Mesenchymal stem cell (in vitro differentiated cells and primary cell): Measurements from ENCODE around the gene PLCB1.

ENCODE experiments used
- DNase-seq: peaks from one replicate; pipeline ENCODE4 v3.0.0-alpha.2; 2013
- H2AFZ ChIP-seq: one replicate; pipeline ENCODE4 v1.6.1; 2013; ENCODE audit warnings: low read depth, mild to moderate bottlenecking, control low read depth, inconsistent platforms, low read length, moderate library complexity
- H2AK5ac ChIP-seq: 2 replicates; pipeline ENCODE4 v1.6.1; 2013; ENCODE audit warnings: low read length, moderate library complexity, mild to moderate bottlenecking, inconsistent platforms; ENCODE audit not compliant: severe bottlenecking
- H2BK120ac ChIP-seq: one replicate; pipeline ENCODE4 v1.6.1; 2013; ENCODE audit warnings: low read depth, mild to moderate bottlenecking, inconsistent platforms, low read length, moderate library complexity
- H2BK12ac ChIP-seq, 2 experiments: one replicate each; pipeline ENCODE4 v1.6.1; 2013; ENCODE audit warnings: inconsistent platforms in 2 of 2, low read length in 2 of 2, mild to moderate bottlenecking in 2 of 2, moderate library complexity in 2 of 2, control low read depth in 1 of 2
- H2BK15ac ChIP-seq: one replicate; pipeline ENCODE4 v1.6.1; 2013; ENCODE audit warnings: mild to moderate bottlenecking, low read depth, inconsistent platforms; ENCODE audit not compliant: poor library complexity, severe bottlenecking
- H2BK5ac ChIP-seq: 2 replicates; pipeline ENCODE4 v1.6.1; 2013; ENCODE audit warnings: low read depth, mild to moderate bottlenecking, low read length, control low read depth, inconsistent platforms; ENCODE audit not compliant: poor library complexity, severe bottlenecking
- H3K14ac ChIP-seq, 2 experiments: one replicate each; pipeline ENCODE4 v1.6.1; 2013; ENCODE audit warnings: inconsistent platforms in 2 of 2, low read length in 2 of 2, control low read depth in 1 of 2, mild to moderate bottlenecking in 1 of 2, moderate library complexity in 1 of 2
- H3K18ac ChIP-seq, 2 experiments: one replicate each; pipeline ENCODE4 v1.6.1; 2013; ENCODE audit warnings: inconsistent platforms in 2 of 2, low read length in 2 of 2, control low read depth in 1 of 2, low read depth in 1 of 2, mild to moderate bottlenecking in 1 of 2
- H3K23ac ChIP-seq, 2 experiments: one replicate each; pipeline ENCODE4 v1.6.1; 2013; ENCODE audit warnings: inconsistent platforms in 2 of 2, low read length in 2 of 2, mild to moderate bottlenecking in 2 of 2, moderate library complexity in 2 of 2, control low read depth in 1 of 2
- H3K27ac ChIP-seq: 2 replicates; pipeline ENCODE4 v1.5.1; 2013; ENCODE audit warnings: mild to moderate bottlenecking, moderate library complexity, low read length, control low read depth, inconsistent platforms; ENCODE audit not compliant: poor library complexity, severe bottlenecking
- H3K27me3 ChIP-seq, 2 experiments: 2 replicates each; pipeline versions ENCODE4 v1.6.1 to v1.7.0; 2013; ENCODE audit warnings: low read length in 2 of 2, mild to moderate bottlenecking in 2 of 2, moderate library complexity in 2 of 2, control low read depth in 1 of 2, inconsistent platforms in 1 of 2; ENCODE audit not compliant: control insufficient read depth in 1 of 2, insufficient read depth in 1 of 2
- H3K36me3 ChIP-seq, 2 experiments: 2 replicates each; pipeline versions ENCODE4 v1.6.1 to v1.7.0; 2013; ENCODE audit warnings: low read length in 2 of 2, control low read depth in 1 of 2, inconsistent platforms in 1 of 2, low read depth in 1 of 2, mild to moderate bottlenecking in 1 of 2; ENCODE audit not compliant: insufficient read depth in 2 of 2, control insufficient read depth in 1 of 2
- H3K4ac ChIP-seq, 2 experiments: one replicate each; pipeline ENCODE4 v1.6.1; 2013; ENCODE audit warnings: inconsistent platforms in 2 of 2, low read length in 2 of 2, mild to moderate bottlenecking in 2 of 2, moderate library complexity in 2 of 2, control low read depth in 1 of 2, low read depth in 1 of 2
- H3K4me1 ChIP-seq: 2 replicates; pipeline ENCODE4 v1.6.1; 2013; ENCODE audit warnings: low read depth, low read length, control low read depth; ENCODE audit not compliant: control insufficient read depth, insufficient read depth
- H3K4me2 ChIP-seq: 2 replicates; pipeline ENCODE4 v1.6.1; 2013; ENCODE audit warnings: low read length, mild to moderate bottlenecking, inconsistent platforms; ENCODE audit not compliant: poor library complexity, severe bottlenecking
- H3K4me3 ChIP-seq, 2 experiments: 2 replicates each; pipeline versions ENCODE4 v1.5.1 to v1.7.0; 2013; ENCODE audit warnings: low read length in 2 of 2, mild to moderate bottlenecking in 2 of 2, control low read depth in 1 of 2, low read depth in 1 of 2; ENCODE audit not compliant: insufficient read depth in 1 of 2
- H3K79me1 ChIP-seq: replicated peaks from 2 replicates; pipeline ENCODE4 v1.6.1; 2013; ENCODE audit warnings: mild to moderate bottlenecking, control low read depth, low read length, inconsistent platforms; ENCODE audit not compliant: poor library complexity, severe bottlenecking
- H3K9ac ChIP-seq: 2 replicates; pipeline ENCODE4 v1.7.0; 2013; ENCODE audit warnings: mild to moderate bottlenecking, low read length, moderate library complexity
- H3K9me3 ChIP-seq: 2 replicates; pipeline ENCODE4 v1.7.0; 2013; ENCODE audit warnings: mild to moderate bottlenecking, low read length; ENCODE audit not compliant: control insufficient read depth
- H4K8ac ChIP-seq: one replicate; pipeline ENCODE4 v1.6.1; 2013; ENCODE audit warnings: inconsistent platforms, mild to moderate bottlenecking, low read length, moderate library complexity
- H4K91ac ChIP-seq: one replicate; pipeline ENCODE4 v1.6.1; 2013; ENCODE audit warnings: mild to moderate bottlenecking, low read length, inconsistent platforms
- WGBS: methylation state at CpG from one replicate; pipeline ENCODE4 v1.1.7; 2013; ENCODE audit warnings: mixed read lengths; 5-methylcytosine and 5-hydroxymethylcytosine counted together

PLCB1 gene

GRCh38 chr20:8527998-8528723, 396.1 kb downstream of the PLCB1 start:
- H3K27me3 ChIP-seq, result no peaks in the 10 kb centered on the region
- no peaks in the 10 kb centered on the region for H3K79me1 ChIP-seq
- H3K9ac ChIP-seq, result no peak overlapping the region
- no peak overlapping the region for H2BK120ac ChIP-seq
- H2BK15ac ChIP-seq, result no peak overlapping the region
- H3K14ac ChIP-seq, result no peak overlapping the region
- no peak overlapping the region for H2BK5ac ChIP-seq
- H3K9me3 ChIP-seq, result no peaks in the 10 kb centered on the region
- WGBS, result 96% methylated on average over 3 of the region's 4 CpGs
- DNase-seq, result peak; percentile 48
- no peak overlapping the region for H3K18ac ChIP-seq
- H4K91ac ChIP-seq, result no peak overlapping the region
- no peak overlapping the region for H3K27ac ChIP-seq
- H3K36me3 ChIP-seq, result no peaks in the 10 kb centered on the region
- H2BK12ac ChIP-seq, result no peak overlapping the region
- no peak overlapping the region for H3K23ac ChIP-seq
- no peak overlapping the region for H3K4me3 ChIP-seq
- no peak overlapping the region for H3K4me2 ChIP-seq
- H2AK5ac ChIP-seq, result no peak overlapping the region
- H3K4ac ChIP-seq, result no peak overlapping the region
- no peaks in the 10 kb centered on the region for H3K4me1 ChIP-seq
- H2AFZ ChIP-seq, result no peak overlapping the region
- H4K8ac ChIP-seq, result no peak overlapping the region

DNA sequence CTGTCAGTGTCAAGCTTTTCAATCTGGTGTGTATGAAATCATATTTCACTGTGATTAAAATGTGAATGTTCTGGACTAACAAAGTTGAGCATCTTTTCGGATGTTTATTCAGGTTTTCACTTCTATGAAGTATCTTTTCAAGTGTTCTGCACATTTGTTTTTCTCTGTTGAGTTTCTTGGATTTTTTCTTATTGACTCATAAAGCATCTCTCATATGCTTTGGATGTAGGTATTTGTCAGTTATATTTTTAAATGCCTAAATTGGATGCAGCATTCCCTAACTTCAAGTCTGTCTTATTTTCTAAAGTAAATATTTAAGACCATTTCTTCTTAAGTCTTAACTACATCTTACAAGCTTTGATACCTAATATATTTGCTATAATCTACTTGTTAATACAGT, 398.0 kb downstream of the PLCB1 start:
- Histone ChIP-seq H2BK15ac (no peak overlapping the region), H2BK120ac (no peak overlapping the region), H3K4me1 (no peaks in the 10 kb centered on the region), H2BK5ac (no peak overlapping the region), H3K27ac (no peak overlapping the region), H3K9me3 (no peaks in the 10 kb centered on the region), H4K91ac (no peak overlapping the region), H3K18ac (no peak overlapping the region), H3K23ac (no peak overlapping the region), H3K27me3 (no peaks in the 10 kb centered on the region), H3K36me3 (no peaks in the 10 kb centered on the region), H2AFZ (no peak overlapping the region), H3K9ac (no peak overlapping the region), H3K4me2 (no peak overlapping the region), H3K4me3 (no peak overlapping the region), H2BK12ac (no peak overlapping the region), H3K14ac (no peak overlapping the region), H3K4ac (no peak overlapping the region), H4K8ac (no peak overlapping the region), H3K79me1 (no peaks in the 10 kb centered on the region), H2AK5ac (no peak overlapping the region)
- no peak for DNase-seq
- WGBS, result no CpG with 5 or more reads among the region's 1 CpG

DNA sequence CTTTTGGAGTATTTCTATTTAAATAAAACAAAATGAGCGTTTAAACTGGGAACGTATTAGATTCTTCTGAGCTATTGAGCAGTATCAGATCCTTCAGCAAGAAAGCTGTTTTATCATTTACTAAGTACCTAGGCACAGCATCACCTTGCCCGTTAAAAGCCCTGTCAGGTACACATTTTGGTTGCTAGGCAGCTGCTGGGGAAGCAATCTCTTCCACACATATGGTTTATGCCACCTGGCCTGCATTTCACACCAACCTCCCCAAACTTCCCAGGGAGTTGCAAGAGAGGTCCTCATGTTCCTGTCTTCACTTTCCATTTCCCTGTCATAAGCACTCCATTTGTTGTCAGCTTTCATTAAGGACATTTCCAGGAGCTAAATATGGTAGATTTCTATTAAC, 400.1 kb downstream of the PLCB1 start:
- no peak overlapping the region for H3K23ac ChIP-seq
- H3K27me3 ChIP-seq, result no peaks in the 10 kb centered on the region
- H2AK5ac ChIP-seq, result no peak overlapping the region
- no peak overlapping the region for H3K4me2 ChIP-seq
- no peak overlapping the region for H3K27ac ChIP-seq
- H3K4me1 ChIP-seq, result no peaks in the 10 kb centered on the region
- peak overlapping the region in 1 of 2 experiments; percentile 21 for H3K18ac ChIP-seq
- no peak overlapping the region for H2BK5ac ChIP-seq
- H3K9ac ChIP-seq, result no peak overlapping the region
- DNase-seq, result no peak
- no peak overlapping the region for H4K91ac ChIP-seq
- H3K36me3 ChIP-seq, result no peaks in the 10 kb centered on the region
- no peak overlapping the region for H3K14ac ChIP-seq
- 97% methylated on average over 3 of the region's 3 CpGs for whole genome bisulfite sequencing
- no peak overlapping the region for H2BK120ac ChIP-seq
- H4K8ac ChIP-seq, result no peak overlapping the region
- H3K4me3 ChIP-seq, result no peak overlapping the region
- H3K9me3 ChIP-seq, result no peaks in the 10 kb centered on the region
- no peak overlapping the region for H2AFZ ChIP-seq
- no peak overlapping the region for H2BK12ac ChIP-seq
- H3K79me1 ChIP-seq, result no peaks in the 10 kb centered on the region
- H2BK15ac ChIP-seq, result no peak overlapping the region
- H3K4ac ChIP-seq, result no peak overlapping the region

- 66% methylated on average over 5 of the region's 5 CpGs for WGBS
- H3K4me3 ChIP-seq, result no peak overlapping the region
- H3K14ac ChIP-seq, result no peak overlapping the region
Measured at GRCh38 chr20:8534368-8535160, 402.5 kb downstream of the PLCB1 start.

More at GRCh38 chr20:8534368-8535160, 402.5 kb downstream of the PLCB1 start:
- peak overlapping the region; percentile 43 for H3K4me2 ChIP-seq
- no peak overlapping the region for H2BK12ac ChIP-seq
- no peak overlapping the region for H3K27ac ChIP-seq
- no peak overlapping the region for H3K23ac ChIP-seq
- H4K8ac ChIP-seq, result no peak overlapping the region
- H2BK120ac ChIP-seq, result no peak overlapping the region
- no peaks in the 10 kb centered on the region for H3K9me3 ChIP-seq
- DNase-seq, result no peak
- no peaks in the 10 kb centered on the region for H3K4me1 ChIP-seq
- no peaks in the 10 kb centered on the region for H3K79me1 ChIP-seq
- no peak overlapping the region for H2AK5ac ChIP-seq
- H3K9ac ChIP-seq, result no peak overlapping the region
- H2BK5ac ChIP-seq, result no peak overlapping the region
- no peak overlapping the region for H4K91ac ChIP-seq
- H3K36me3 ChIP-seq, result no peaks in the 10 kb centered on the region
- H3K27me3 ChIP-seq, result no peaks in the 10 kb centered on the region
- no peak overlapping the region for H2AFZ ChIP-seq
- H3K18ac ChIP-seq, result no peak overlapping the region
- no peak overlapping the region for H3K4ac ChIP-seq
- no peak overlapping the region for H2BK15ac ChIP-seq
